Activated T-cell treated with anti-CD3 and anti-CD28 coated beads for 24 hours (primary cell): Measurements from ENCODE around the gene TMBIM6.
A peak's percentile ranks its signal among the peaks of the same experiment; 100 is the strongest.
"Not testable (repeated sequence)": the region's sequence is repeated elsewhere in the genome, so short reads cannot be mapped to it uniquely, and the experiment has no call there.

Experiments used
- DNase-seq: peaks from one replicate; pipeline ENCODE4 v3.0.0-alpha.2; 2020; ENCODE audit warnings: low read depth

TMBIM6 gene

DNA sequence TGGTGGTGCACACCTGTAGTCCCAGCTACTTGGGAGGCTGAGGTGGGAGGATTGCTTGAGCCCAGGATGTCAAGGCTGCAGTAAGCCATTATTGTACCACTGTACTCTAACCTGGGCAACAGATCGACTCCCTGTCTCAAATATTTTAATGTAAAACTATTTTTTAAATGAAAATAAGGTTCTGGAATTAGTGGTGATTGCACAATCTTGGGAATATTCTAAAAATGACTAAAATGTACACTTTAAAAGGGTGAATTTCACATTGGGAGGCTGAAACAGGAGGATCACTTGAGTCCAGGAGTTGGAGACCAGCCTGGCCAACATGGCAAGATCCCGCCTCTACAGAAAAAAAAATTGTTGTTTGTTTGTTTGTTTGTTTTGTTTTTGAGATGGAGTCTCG is 12.9 kb upstream of the TMBIM6 start:
- DNase-seq = no peak

DNA sequence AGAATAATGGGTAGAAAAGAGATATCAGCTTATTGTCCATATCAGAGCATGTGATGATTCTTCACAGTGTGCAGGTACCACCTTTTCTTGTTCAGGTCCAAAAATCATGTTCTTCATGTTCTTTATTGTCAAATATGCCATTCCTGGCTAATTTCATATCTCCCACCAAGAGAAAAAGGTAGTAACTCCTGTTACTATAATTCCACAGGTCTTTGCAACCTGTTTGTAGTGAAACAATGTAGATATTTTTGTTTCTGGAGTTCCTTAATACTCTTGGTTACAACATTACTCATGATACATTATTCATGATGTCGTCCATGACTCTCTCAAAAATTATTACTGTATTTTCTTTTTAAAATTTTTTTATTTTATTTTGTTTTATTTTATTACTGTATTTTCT is 11.3 kb upstream of the TMBIM6 start:
- no peak for DNase-seq

GRCh38 chr12:49730568-49731101 is 10.7 kb upstream of the TMBIM6 start:
- no peak for DNase-seq

- no peak for DNase-seq
Measured at GRCh38 chr12:49733219-49734017, 7.9 kb upstream of the TMBIM6 start.

GRCh38 chr12:49734900-49735299 is 6.5 kb upstream of the TMBIM6 start:
- DNase-seq = not testable (repeated sequence)

- DNase-seq = not testable (repeated sequence)
Measured at GRCh38 chr12:49738721-49739120, 2.6 kb upstream of the TMBIM6 start.

- not testable (repeated sequence) for DNase-seq
Measured at GRCh38 chr12:49740277-49740676, 1.1 kb upstream of the TMBIM6 start.

DNA sequence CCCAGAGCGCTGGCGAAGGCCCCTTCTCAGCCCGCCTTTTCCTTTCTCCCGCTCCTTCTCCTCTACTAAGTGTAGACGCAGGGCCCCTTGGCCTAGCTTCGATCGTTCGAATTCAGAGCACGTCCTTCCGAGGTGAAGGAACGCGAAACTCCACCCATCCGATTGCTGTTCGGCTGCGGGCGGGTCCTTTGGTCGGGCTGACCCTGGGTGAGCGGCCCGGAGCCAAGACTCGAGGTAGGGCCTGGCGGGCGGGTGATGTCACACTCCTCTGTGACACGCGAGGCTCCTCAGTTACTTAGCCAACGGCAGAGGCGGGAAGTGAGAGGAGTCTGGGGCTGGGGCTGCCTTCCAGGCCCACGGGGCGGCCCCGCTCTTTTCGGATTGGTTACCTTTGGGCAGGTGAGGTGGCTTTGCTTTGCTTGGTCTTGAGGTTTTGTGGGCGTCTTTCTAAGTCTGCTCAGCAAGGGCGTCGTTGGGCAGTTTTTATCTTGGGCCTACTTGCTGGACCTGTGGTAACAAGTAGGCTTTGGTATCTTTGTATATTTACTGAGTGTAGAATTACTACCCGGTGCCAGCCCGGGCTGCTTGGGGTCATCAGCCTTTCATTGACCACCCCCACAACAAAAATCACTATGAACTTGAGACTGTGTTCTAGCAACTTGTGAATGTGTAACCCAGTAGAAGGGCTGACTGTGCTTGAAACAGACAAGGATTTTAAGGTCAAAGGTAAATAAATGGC is 694 bp downstream of the TMBIM6 start:
- peak; percentile 78 for DNase-seq

DNA sequence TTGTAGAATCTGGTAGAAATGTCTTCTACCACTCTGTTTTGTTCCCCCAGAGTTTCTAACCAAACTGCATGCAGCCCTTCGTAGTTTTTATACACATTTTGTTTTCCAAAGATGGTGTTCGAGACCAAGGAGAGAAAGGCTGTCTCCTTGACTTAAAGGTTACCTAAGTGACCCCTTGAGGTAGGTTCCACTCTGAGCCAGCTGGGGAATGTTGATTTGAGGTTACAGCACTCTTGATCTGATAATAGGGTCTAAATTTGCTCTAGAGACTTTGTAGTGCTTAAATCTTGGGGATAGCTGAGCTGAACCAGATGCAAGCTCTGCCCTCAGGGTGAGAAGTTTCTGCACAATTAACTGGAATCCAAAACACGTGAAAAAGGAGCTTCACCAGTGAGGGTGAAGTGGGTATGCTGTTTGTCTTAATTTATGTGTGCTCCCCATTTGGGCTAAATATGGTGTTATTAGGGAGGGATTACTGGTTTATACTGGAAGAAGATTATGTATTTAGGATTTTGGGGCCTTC is 3.1 kb downstream of the TMBIM6 start:
- DNase-seq = no peak

- no peak for DNase-seq
Measured at GRCh38 chr12:49748306-49748705, 6.9 kb downstream of the TMBIM6 start.

DNA sequence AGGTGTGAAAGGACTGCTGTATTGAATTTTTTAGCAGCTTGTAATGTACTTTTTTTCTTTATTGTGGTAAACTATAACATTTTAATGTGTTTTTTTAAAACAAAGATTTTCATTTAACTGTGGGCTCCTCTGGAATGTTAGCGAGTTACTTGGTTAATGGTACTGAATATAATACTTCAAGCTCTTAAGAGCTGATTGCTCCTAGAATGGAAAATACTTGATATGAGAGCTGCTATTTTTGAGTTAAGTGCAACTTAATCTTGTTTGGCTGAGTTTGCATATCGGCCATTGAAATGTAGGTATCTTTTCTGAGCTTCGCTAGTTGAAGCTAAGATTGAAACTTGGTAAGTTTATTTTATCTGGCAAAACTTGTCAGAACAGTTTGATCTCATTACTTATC is 7.4 kb downstream of the TMBIM6 start:
- no peak for DNase-seq

- DNase-seq = peak; percentile 46
Measured at GRCh38 chr12:49750027-49750995, 9.0 kb downstream of the TMBIM6 start.

- DNase-seq = no peak
Measured at GRCh38 chr12:49750996-49751393, 9.6 kb downstream of the TMBIM6 start.

DNA sequence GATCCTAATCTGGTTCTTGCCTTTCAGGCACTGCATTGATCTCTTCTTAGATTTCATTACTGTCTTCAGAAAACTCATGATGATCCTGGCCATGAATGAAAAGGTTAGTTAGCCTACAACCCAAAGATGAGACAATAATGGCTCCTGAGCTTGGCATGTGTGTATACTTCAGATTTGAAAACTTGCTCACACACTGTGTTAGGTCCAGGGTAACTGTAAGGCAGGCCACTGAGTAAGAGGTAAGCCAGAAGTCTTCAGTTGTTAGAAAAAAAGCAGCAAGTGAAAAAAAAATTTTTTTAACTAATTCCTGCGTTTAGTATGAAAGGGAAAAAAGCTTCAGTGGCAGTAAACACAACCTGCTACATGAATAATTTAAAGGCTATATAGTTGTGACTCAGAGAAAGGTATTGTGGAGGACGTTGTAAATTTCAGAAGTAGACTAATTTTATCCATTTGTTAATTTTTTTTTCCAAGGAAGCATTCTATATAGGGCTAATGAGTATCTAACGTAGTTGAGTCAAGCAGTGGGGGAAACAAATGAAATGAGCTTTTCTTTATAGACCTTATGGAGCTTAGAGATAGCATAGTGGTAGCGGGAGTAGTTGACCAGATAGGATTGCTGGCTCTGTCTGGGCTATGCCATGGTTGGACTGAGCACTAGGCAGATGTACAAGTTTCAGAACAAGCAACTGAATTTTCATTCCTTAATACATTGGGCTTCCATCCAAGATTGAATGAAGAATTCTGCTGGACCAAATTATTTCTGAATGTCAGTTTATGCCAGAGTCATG is 20.5 kb downstream of the TMBIM6 start:
- no peak for DNase-seq

DNA sequence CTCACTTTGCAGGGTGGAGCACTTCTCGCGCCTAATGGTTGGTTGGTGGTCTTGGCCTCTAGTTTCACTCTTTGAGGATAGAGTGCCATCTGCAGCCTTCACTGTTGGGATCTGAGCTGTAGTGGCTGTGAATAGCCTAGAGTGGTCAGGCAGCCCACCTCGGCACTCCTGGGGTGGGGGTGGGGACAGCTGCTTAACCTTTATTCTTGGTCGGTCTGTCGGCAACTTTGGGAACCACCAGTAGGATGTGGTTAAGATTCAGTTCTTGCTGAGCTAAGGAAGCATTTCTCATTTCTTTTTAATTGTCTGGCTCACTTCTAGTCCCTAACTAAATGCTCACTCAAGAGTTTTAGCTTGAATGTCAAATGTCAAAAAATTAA is 21.1 kb downstream of the TMBIM6 start:
- DNase-seq = no peak

- peak; percentile 64 for DNase-seq
Measured at GRCh38 chr12:49763006-49763591, 21.7 kb downstream of the TMBIM6 start.

GRCh38 chr12:49764126-49764525 is 22.8 kb downstream of the TMBIM6 start:
- DNase-seq = no peak

- DNase-seq = no peak
Measured at GRCh38 chr12:49766115-49766455, 24.7 kb downstream of the TMBIM6 start.

DNA sequence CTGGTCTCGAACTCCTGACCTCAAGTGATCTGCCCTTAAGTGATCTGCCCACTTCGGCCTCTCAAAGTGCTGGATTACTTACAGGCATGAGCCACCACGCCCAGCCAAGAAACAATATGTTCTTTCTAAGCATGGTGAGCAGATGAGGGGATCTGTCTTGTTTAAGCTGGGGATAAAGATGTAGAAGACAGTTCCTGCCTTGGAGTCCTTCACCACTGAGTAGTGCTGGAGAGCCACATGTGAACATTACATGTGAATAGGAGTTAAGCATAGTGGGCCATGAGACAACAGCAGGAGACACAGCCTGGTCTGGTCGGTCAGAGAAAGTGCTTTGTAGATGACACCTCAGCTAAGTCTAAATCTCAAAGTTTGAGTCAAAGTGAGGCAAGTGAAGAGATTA is 26.0 kb downstream of the TMBIM6 start:
- DNase-seq = no peak

GRCh38 chr12:49773102-49773501 is 31.7 kb downstream of the TMBIM6 start:
- not testable (repeated sequence) for DNase-seq

DNA sequence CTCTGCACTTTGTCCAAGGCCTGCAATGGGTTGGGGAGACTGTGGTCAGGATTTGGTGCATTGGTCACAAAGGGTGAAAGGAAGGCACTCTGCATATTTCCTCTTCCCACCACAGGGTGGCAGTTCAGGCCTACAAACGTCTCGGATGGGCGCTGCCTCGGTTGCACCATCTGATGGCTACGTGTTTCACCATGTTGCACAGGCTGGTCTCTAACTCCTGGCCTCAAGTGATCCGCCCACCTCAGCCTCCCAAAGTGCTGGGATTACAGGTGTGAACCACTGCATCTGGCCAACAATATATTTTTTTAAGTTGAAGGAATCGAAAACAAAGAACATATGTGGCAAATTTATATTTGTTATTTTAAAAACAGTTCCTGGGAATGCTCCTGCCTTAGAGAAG is 35.1 kb downstream of the TMBIM6 start:
- DNase-seq = peak; percentile 44
